Measurements from ENCODE around the gene SLC1A2. TPM values are rescaled to one million over a fixed set of nuclear protein-coding genes. Genes with fewer than 3 reads are reported as not detected.
"Not testable (repeated sequence)": the region's sequence is repeated elsewhere in the genome, so short reads cannot be mapped to it uniquely, and the experiment has no call there.

The SLC1A2 gene
- total RNA-seq, 2 donors from 2014 or later = 0.54 to 0.78 TPM

- H3K36me3 ChIP-seq = peaks cover 6% of the 10 kb centered on the region
- DNase-seq (ENCODE audit: low spot score) = no peak
- no peaks in the 10 kb centered on the region for H3K27me3 ChIP-seq (replicated peaks; ENCODE audit: insufficient read depth)
- no peak for ATAC-seq (ENCODE audit: insufficient number of reproducible peaks, low FRiP score, low read depth)
- H3K27ac ChIP-seq = no peak overlapping the region
- peaks cover 0 to 13% of the 10 kb centered on the region in 2 donors for H3K4me1 ChIP-seq (ENCODE audit: control insufficient read depth in 1 of 2, low read depth in 2 of 2)
- H3K4me3 ChIP-seq = no peak overlapping the region
- TF ChIP-seq, protein P1, sequence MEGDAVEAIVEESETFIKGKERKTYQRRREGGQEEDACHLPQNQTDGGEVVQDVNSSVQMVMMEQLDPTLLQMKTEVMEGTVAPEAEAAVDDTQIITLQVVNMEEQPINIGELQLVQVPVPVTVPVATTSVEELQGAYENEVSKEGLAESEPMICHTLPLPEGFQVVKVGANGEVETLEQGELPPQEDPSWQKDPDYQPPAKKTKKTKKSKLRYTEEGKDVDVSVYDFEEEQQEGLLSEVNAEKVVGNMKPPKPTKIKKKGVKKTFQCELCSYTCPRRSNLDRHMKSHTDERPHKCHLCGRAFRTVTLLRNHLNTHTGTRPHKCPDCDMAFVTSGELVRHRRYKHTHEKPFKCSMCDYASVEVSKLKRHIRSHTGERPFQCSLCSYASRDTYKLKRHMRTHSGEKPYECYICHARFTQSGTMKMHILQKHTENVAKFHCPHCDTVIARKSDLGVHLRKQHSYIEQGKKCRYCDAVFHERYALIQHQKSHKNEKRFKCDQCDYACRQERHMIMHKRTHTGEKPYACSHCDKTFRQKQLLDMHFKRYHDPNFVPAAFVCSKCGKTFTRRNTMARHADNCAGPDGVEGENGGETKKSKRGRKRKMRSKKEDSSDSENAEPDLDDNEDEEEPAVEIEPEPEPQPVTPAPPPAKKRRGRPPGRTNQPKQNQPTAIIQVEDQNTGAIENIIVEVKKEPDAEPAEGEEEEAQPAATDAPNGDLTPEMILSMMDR (IDR thresholded peaks at IDR 0.05) = no peak
- no peaks in the 10 kb centered on the region for H3K9me3 ChIP-seq
Measured at GRCh38 chr11:35230388-35230787, 189.0 kb downstream of the SLC1A2 start.

- TF ChIP-seq, protein P1 (IDR thresholded peaks at IDR 0.05) = no peak
- ATAC-seq (ENCODE audit: insufficient number of reproducible peaks, low FRiP score, low read depth) = no peak
- Histone ChIP-seq H3K27me3 (replicated peaks; ENCODE audit: insufficient read depth) (no peaks in the 10 kb centered on the region), H3K27ac (peak overlapping the region in 1 of 2 donors; percentile 3), H3K36me3 (peaks cover 17% of the 10 kb centered on the region), H3K9me3 (no peaks in the 10 kb centered on the region), H3K4me3 (no peak overlapping the region), H3K4me1 (ENCODE audit: control insufficient read depth in 1 of 2, low read depth in 2 of 2) (peaks cover 0 to 10% of the 10 kb centered on the region in 2 donors)
- no peak for DNase-seq (ENCODE audit: low spot score)
Measured at GRCh38 chr11:35228328-35228725, 191.0 kb downstream of the SLC1A2 start.

DNA sequence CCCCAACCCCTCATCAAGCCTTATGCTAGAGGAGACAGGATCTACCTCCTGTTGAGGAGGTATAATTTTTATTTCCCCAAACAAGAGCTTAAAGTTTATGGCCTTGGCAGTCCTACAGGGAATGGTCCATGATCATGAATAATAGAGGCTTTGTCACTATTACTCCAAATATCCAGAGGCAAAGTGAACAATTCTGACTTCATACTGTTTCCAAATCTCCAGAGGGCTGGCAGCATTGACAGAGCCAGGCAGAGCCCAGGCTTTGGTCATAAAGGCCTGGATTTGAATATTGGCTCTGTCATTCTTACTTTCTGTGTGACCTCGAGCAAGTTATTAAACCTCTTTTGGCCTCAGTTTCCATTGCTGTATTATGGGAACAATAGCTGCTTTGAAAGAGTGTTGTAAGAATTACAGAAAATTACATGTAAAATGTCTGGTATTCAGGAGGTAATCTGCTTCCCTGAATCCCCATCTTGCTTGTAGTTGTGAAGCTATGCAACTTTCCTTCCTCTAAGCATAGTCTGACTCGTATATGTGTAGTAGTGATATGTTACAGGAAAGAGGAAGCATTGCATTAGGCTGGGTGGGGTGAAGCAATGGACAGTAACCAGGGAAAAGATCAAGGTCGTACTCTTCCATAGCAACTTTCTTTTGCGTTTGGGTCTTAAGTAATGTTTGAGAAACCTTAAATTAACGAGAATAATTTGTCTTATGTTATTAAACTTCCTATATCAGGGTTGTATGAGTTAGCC lies 191.6 kb downstream of the SLC1A2 start:
- no peak for ATAC-seq (ENCODE audit: insufficient number of reproducible peaks, low FRiP score, low read depth)
- Histone ChIP-seq H3K36me3 (peaks cover 22% of the 10 kb centered on the region), H3K9me3 (no peaks in the 10 kb centered on the region), H3K27ac (peak overlapping the region in 1 of 2 donors; percentile 4), H3K27me3 (replicated peaks; ENCODE audit: insufficient read depth) (no peaks in the 10 kb centered on the region), H3K4me1 (ENCODE audit: control insufficient read depth in 1 of 2, low read depth in 2 of 2) (peaks cover 0 to 10% of the 10 kb centered on the region in 2 donors), H3K4me3 (no peak overlapping the region)
- TF ChIP-seq, protein P1 (IDR thresholded peaks at IDR 0.05) = no peak
- no peak for DNase-seq (ENCODE audit: low spot score)

DNA sequence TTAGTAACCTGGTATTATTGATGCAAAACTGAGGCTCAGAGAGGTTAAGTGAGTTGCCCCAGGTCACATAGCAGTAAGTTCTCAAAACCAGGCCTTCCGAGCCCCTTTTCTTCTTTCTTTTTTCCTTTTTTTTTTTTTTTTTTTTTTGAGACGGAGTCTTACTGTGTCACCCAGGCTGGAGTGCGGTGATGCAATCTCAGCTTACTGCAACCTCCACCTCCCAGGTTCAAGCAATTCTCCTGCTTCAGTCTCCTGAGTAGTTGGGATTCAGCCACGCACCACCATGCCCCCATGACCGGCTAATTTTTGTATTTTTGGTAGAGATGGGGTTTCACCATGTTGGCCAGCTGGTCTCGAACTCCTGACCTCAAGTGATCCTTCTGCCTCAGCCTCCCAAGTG lies 192.6 kb downstream of the SLC1A2 start:
- Histone ChIP-seq H3K4me1 (ENCODE audit: control insufficient read depth in 1 of 2, low read depth in 2 of 2) (peaks cover 0 to 11% of the 10 kb centered on the region in 2 donors), H3K36me3 (peaks cover 30% of the 10 kb centered on the region)
- not testable (repeated sequence) for H3K4me3 ChIP-seq; H3K27me3 ChIP-seq (replicated peaks; ENCODE audit: insufficient read depth); ATAC-seq (ENCODE audit: insufficient number of reproducible peaks, low FRiP score, low read depth); H3K9me3 ChIP-seq; H3K27ac ChIP-seq; DNase-seq (ENCODE audit: low spot score)

DNA sequence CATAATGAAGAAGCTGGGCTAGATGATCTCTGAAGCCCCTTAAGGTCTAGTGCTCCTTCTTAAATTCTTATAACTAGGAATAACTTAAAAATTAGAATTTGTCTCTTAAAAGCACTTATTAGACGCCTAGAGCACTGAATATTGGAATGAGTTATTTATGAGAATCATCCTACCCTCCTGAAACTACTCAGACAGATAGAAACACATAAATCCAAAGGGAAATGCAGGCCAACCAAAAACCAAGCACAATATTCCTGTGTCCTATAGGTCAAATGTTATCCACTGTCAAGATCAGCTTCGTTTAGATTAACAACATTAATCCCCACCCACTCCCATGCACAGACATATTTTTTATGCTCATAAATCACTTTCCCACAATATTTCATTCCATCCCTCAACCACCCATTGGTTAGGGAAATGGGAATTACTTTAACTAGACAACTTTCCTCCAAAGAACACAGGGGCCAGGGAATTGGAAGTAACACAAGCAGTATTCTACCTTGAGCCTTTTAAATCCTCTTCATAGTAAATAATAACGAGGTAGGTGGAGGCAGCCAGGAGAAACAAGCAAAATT lies 193.3 kb downstream of the SLC1A2 start:
- no peaks in the 10 kb centered on the region for H3K9me3 ChIP-seq
- no peaks in the 10 kb centered on the region for H3K27me3 ChIP-seq (replicated peaks; ENCODE audit: insufficient read depth)
- ATAC-seq (ENCODE audit: insufficient number of reproducible peaks, low FRiP score, low read depth) = no peak
- TF ChIP-seq, protein P1 (IDR thresholded peaks at IDR 0.05) = no peak
- peaks cover 0 to 11% of the 10 kb centered on the region in 2 donors for H3K4me1 ChIP-seq (ENCODE audit: control insufficient read depth in 1 of 2, low read depth in 2 of 2)
- no peak overlapping the region for H3K27ac ChIP-seq
- no peak overlapping the region for H3K4me3 ChIP-seq
- peaks cover 37% of the 10 kb centered on the region for H3K36me3 ChIP-seq
- DNase-seq (ENCODE audit: low spot score) = no peak
